ENCODE results near the gene HOMER2.

Gene HOMER2

GRCh38 chr15:82882273-82882928 lies 70.1 kb downstream of the HOMER2 start:
- no peak for TF ChIP-seq PPARA (CRISPR knock-in tag; IDR thresholded peaks at IDR 0.05; ENCODE audit: borderline replicate concordance)
- no peak for TF ChIP-seq ZNF70 (CRISPR knock-in tag; IDR thresholded peaks at IDR 0.05)
- no peak for TF ChIP-seq ZC3H10 (CRISPR knock-in tag; IDR thresholded peaks at IDR 0.05)
- TF ChIP-seq ZFP3 (CRISPR knock-in tag; IDR thresholded peaks at IDR 0.05): no peak
- TF ChIP-seq CSDC2 (CRISPR knock-in tag; IDR thresholded peaks at IDR 0.05): no peak
- no peak for ATAC-seq

GRCh38 chr15:82881747-82882146 lies 70.8 kb downstream of the HOMER2 start:
- no peak for ATAC-seq
- TF ChIP-seq ZNF565 (CRISPR knock-in tag; conservative IDR thresholded peaks at IDR 0.05; ENCODE audit: low read depth): no peak
- TF ChIP-seq CSDC2 (CRISPR knock-in tag; IDR thresholded peaks at IDR 0.05): no peak
- no peak for TF ChIP-seq TOX (CRISPR knock-in tag; IDR thresholded peaks at IDR 0.05; ENCODE audit: borderline replicate concordance)

- TF ChIP-seq ZC3H10 (CRISPR knock-in tag; IDR thresholded peaks at IDR 0.05): no peak
- TF ChIP-seq CSRNP3 (CRISPR knock-in tag; IDR thresholded peaks at IDR 0.05): no peak
- ATAC-seq: no peak
Measured at GRCh38 chr15:82880704-82881103, 71.8 kb downstream of the HOMER2 start.

GRCh38 chr15:82878325-82878724 lies 74.2 kb downstream of the HOMER2 start:
- no peak for TF ChIP-seq OSR1 (CRISPR knock-in tag; IDR thresholded peaks at IDR 0.05)
- TF ChIP-seq ZNF8 (CRISPR knock-in tag; IDR thresholded peaks at IDR 0.05): no peak
- TF ChIP-seq POU6F1 (CRISPR knock-in tag; IDR thresholded peaks at IDR 0.05; ENCODE audit: borderline replicate concordance, low read depth): no peak
- no peak for TF ChIP-seq RARB (CRISPR knock-in tag; IDR thresholded peaks at IDR 0.05)
- no peak for TF ChIP-seq SNAI2 (CRISPR knock-in tag; IDR thresholded peaks at IDR 0.05)
- no peak for TF ChIP-seq ARNTL (CRISPR knock-in tag; IDR thresholded peaks at IDR 0.05; ENCODE audit: borderline replicate concordance, low read depth)
- no peak for TF ChIP-seq ZFP3 (CRISPR knock-in tag; IDR thresholded peaks at IDR 0.05)
- no peak for TF ChIP-seq PATZ1 (CRISPR knock-in tag; IDR thresholded peaks at IDR 0.05; ENCODE audit: borderline replicate concordance)
- ATAC-seq: no peak

GRCh38 chr15:82877825-82878224 lies 74.7 kb downstream of the HOMER2 start:
- TF ChIP-seq ZC3H10 (CRISPR knock-in tag; IDR thresholded peaks at IDR 0.05): no peak
- no peak for TF ChIP-seq TOX (CRISPR knock-in tag; IDR thresholded peaks at IDR 0.05; ENCODE audit: borderline replicate concordance)
- TF ChIP-seq ESRRG (CRISPR knock-in tag; IDR thresholded peaks at IDR 0.05): no peak
- no peak for TF ChIP-seq PPARA (CRISPR knock-in tag; IDR thresholded peaks at IDR 0.05; ENCODE audit: borderline replicate concordance)
- TF ChIP-seq SNAI2 (CRISPR knock-in tag; IDR thresholded peaks at IDR 0.05): no peak
- TF ChIP-seq POU6F1 (CRISPR knock-in tag; IDR thresholded peaks at IDR 0.05; ENCODE audit: borderline replicate concordance, low read depth): no peak
- no peak for TF ChIP-seq TCF4 (CRISPR knock-in tag; IDR thresholded peaks at IDR 0.05; ENCODE audit: borderline replicate concordance)
- no peak for TF ChIP-seq GLIS3 (CRISPR knock-in tag; IDR thresholded peaks at IDR 0.05)
- TF ChIP-seq ZNF70 (CRISPR knock-in tag; IDR thresholded peaks at IDR 0.05): no peak
- TF ChIP-seq BACH2 (CRISPR knock-in tag; IDR thresholded peaks at IDR 0.05; ENCODE audit: borderline replicate concordance): no peak
- TF ChIP-seq CSRNP3 (CRISPR knock-in tag; IDR thresholded peaks at IDR 0.05): no peak
- TF ChIP-seq ARNTL (CRISPR knock-in tag; IDR thresholded peaks at IDR 0.05; ENCODE audit: borderline replicate concordance, low read depth): no peak
- TF ChIP-seq RARB (CRISPR knock-in tag; IDR thresholded peaks at IDR 0.05): no peak

More at GRCh38 chr15:82877825-82878224, 74.7 kb downstream of the HOMER2 start:
- ATAC-seq: no peak

All from SK-N-SH treated with all-trans-retinoic acid at 6 μM for 48 hours (cell line).